NOMO-1 (cell line): Measurements from ENCODE around the gene TNPO2.

ENCODE experiments used
- DNase-seq, 2 experiments: peaks; one replicate each; lab custom pipeline; 2025; ENCODE audit not compliant: unreplicated experiment in 2 of 2; lab: John Stamatoyannopoulos, UW

The TNPO2 gene

DNA sequence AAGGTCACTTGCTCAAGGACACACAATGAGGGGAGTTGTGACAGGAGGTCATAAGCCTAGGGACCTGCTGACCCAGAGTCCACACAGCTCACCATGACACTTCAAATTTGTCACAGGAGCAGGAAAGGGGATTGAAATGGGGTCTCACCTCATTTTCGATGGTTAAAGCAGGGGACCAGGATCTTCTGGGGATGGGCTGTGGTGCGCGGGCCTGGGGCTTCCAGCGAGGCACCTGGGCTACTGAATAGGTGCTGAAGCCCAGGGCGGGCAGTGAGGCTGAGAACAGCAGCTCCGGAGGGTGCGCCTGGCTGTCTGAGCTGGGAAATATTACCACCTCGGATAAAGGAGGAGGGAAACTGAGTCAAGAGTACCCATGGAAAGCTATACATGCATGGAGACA lies 68.2 kb downstream of the TNPO2 start:
- DNase-seq: no peak

DNA sequence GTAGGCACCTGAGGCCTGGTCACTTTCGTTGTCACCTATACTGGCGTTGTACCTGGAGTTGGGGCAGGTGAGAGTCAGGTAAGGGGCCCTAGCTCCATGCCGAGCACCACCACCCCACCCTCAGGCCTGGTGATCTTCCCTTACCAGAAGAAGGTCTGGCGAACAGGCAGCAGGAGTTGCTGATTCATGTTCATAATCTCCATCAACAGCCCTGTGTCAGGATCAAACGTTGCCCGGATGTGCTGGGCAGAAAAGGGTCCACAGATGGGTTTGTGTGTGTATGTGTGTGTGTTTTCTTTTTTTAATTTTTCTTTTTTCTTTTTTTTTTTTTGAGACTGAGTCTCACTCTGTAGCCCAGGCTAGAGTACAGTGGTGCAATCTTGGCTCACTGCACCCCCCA lies 71.5 kb downstream of the TNPO2 start:
- DNase-seq: no peak

DNA sequence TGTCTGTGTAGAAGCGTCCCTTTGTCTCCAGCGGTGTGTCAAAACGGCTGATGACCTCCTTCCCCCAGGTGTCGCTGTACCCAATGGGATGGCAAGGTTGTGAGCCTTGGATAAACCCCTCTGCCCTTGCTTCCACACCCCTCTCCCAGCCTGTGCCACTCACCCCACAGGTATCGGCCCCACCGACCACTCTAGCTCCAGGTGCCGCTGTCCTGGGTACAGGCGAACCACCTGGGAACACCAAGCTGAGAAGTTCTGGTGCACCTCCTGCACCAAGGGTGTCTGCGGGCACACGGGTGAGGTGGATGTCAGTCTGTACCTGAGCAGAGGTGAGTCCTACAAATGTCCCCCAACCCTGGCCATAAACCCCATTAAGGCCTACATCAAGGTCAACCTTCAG lies 73.8 kb downstream of the TNPO2 start:
- DNase-seq: no peak
